Epithelial cell of prostate (primary cell): Measurements from ENCODE around the gene PCSK1.

Experiments
- DNase-seq: peaks from one replicate; pipeline ENCODE4 v3.0.0-alpha.2; 2011; ENCODE audit warnings: low read depth, low spot score
- H3K27ac ChIP-seq: fragments of 450-650 bp; 2 replicates; pipeline ENCODE4 v1.5.1; 2017; ENCODE audit warnings: mild to moderate bottlenecking

Gene PCSK1

GRCh38 chr5:96433066-96433447 lies at the start of gene PCSK1:
TSS of gene PCSK1 (minus strand) at chr5:96433248. CDS start at chr5:96433042, 206 bp downstream.
- no peak within 1 kb of the TSS for H3K27ac ChIP-seq
- DNase-seq, result no peak

GRCh38 chr5:96481867-96482266 lies 48.8 kb upstream of the PCSK1 start:
- DNase-seq, result no peak
- H3K27ac ChIP-seq, result no peak overlapping the region

GRCh38 chr5:96481009-96481786 lies 48.1 kb upstream of the PCSK1 start:
- DNase-seq, result no peak
- H3K27ac ChIP-seq, result no peak overlapping the region

GRCh38 chr5:96478983-96479382 lies 45.9 kb upstream of the PCSK1 start:
- DNase-seq, result no peak
- no peak overlapping the region for H3K27ac ChIP-seq

- H3K27ac ChIP-seq, result no peak overlapping the region
- no peak for DNase-seq
Observed at GRCh38 chr5:96476654-96477053, 43.6 kb upstream of the PCSK1 start.

GRCh38 chr5:96474073-96474472 lies 41.0 kb upstream of the PCSK1 start:
- no peak for DNase-seq
- no peak overlapping the region for H3K27ac ChIP-seq

GRCh38 chr5:96473155-96473554 lies 40.1 kb upstream of the PCSK1 start:
- no peak overlapping the region for H3K27ac ChIP-seq
- no peak for DNase-seq

GRCh38 chr5:96470785-96471184 lies 37.7 kb upstream of the PCSK1 start:
- DNase-seq, result no peak
- H3K27ac ChIP-seq, result no peak overlapping the region

- no peak overlapping the region for H3K27ac ChIP-seq
- no peak for DNase-seq
Observed at GRCh38 chr5:96468956-96469355, 35.9 kb upstream of the PCSK1 start.

- DNase-seq, result no peak
- no peak overlapping the region for H3K27ac ChIP-seq
Observed at GRCh38 chr5:96463091-96463490, 30.0 kb upstream of the PCSK1 start.

GRCh38 chr5:96459313-96460121 lies 26.5 kb upstream of the PCSK1 start:
- H3K27ac ChIP-seq, result no peak overlapping the region
- no peak for DNase-seq

GRCh38 chr5:96458176-96458575 lies 25.1 kb upstream of the PCSK1 start:
- no peak overlapping the region for H3K27ac ChIP-seq
- DNase-seq, result no peak

- no peak for DNase-seq
- H3K27ac ChIP-seq, result no peak overlapping the region
Observed at GRCh38 chr5:96455789-96456188, 22.7 kb upstream of the PCSK1 start.

- H3K27ac ChIP-seq, result no peak overlapping the region
- no peak for DNase-seq
Observed at GRCh38 chr5:96453394-96453793, 20.3 kb upstream of the PCSK1 start.

- H3K27ac ChIP-seq, result no peak overlapping the region
- no peak for DNase-seq
Observed at GRCh38 chr5:96447949-96448348, 14.9 kb upstream of the PCSK1 start.

- no peak for DNase-seq
- H3K27ac ChIP-seq, result no peak overlapping the region
Observed at GRCh38 chr5:96440185-96440538, 7.1 kb upstream of the PCSK1 start.

- DNase-seq, result no peak
- H3K27ac ChIP-seq, result no peak overlapping the region
Observed at GRCh38 chr5:96439477-96440184, 6.6 kb upstream of the PCSK1 start.

GRCh38 chr5:96434201-96434645 lies 1.2 kb upstream of the PCSK1 start:
- H3K27ac ChIP-seq, result no peak overlapping the region
- DNase-seq, result no peak

GRCh38 chr5:96432216-96433065 lies 607 bp downstream of the PCSK1 start:
- no peak for DNase-seq
- no peak overlapping the region for H3K27ac ChIP-seq
